ENCODE results near the gene ACVR2B. TPM values are rescaled to one million over a fixed set of nuclear protein-coding genes. Genes with fewer than 3 reads are reported as not detected.

Gene ACVR2B
- total and polyA plus RNA-seq, 4 donors, result 0.38 to 8.2 (median 2.3) TPM

DNA sequence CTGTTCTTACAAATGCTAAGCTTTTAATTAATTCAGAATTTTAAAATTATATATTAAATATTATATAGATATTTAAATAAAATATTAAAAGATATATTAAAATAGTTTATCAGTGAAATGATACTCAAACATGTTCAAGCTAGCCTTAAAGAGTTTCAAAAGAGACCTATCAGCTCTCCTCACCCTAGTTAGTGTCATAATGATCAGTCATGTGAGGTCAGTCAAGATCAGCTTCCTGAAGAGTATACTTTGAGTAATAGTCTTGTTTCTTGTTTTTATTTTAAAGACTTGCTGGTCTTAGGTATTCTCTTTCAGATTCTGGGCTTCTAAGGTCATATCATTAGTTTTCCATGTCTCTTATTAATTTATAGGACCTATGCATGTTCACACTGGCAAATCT lies 56.9 kb downstream of the ACVR2B start:
- Histone ChIP-seq H3K9me3 (ENCODE audit: control insufficient read depth, low read length) (no peaks in the 10 kb centered on the region), H3K4me1 (ENCODE audit: control insufficient read depth in 1 of 2, insufficient read depth in 2 of 2, low read length in 2 of 2) (peaks cover 0 to 2% of the 10 kb centered on the region in 2 donors), H3K27ac (ENCODE audit: low read depth in 1 of 2, low read length in 2 of 2) (no peak overlapping the region), H3K36me3 (ENCODE audit: control insufficient read depth in 1 of 2, insufficient read depth in 2 of 2, low read length in 1 of 2) (peaks cover 0 to 2% of the 10 kb centered on the region in 2 donors), H3K4me3 (ENCODE audit: low read length in 2 of 2) (no peak overlapping the region), H3K27me3 (ENCODE audit: control insufficient read depth in 1 of 2, insufficient read depth in 2 of 2, low read length in 1 of 2) (no peaks in the 10 kb centered on the region)
- intact Hi-C loops (cut with DNase I), result loop anchor here in 1 of 2 donors (10.0 kb wide), 1 partner anchor 494 kb away; no protein-coding TSS in a partner anchor
- no peak for ATAC-seq (ENCODE audit: low FRiP score)
- no peak for DNase-seq

GRCh38 chr3:38511546-38511945 lies 57.9 kb downstream of the ACVR2B start:
- H3K36me3 ChIP-seq (ENCODE audit: control insufficient read depth in 1 of 2, insufficient read depth in 2 of 2, low read length in 1 of 2), result peaks cover 0 to 2% of the 10 kb centered on the region in 2 donors
- intact Hi-C loops (cut with DNase I), result loop anchor here in 1 of 2 donors (10.0 kb wide), 1 partner anchor 493 kb away; no protein-coding TSS in a partner anchor
- peaks cover 0 to 2% of the 10 kb centered on the region in 2 donors for H3K4me1 ChIP-seq (ENCODE audit: control insufficient read depth in 1 of 2, insufficient read depth in 2 of 2, low read length in 2 of 2)
- no peak overlapping the region for H3K27ac ChIP-seq (ENCODE audit: low read depth in 1 of 2, low read length in 2 of 2)
- DNase-seq (no peak), ATAC-seq (ENCODE audit: low FRiP score) (no peak)
- H3K27me3 ChIP-seq (ENCODE audit: control insufficient read depth in 1 of 2, insufficient read depth in 2 of 2, low read length in 1 of 2), result no peaks in the 10 kb centered on the region
- no peaks in the 10 kb centered on the region for H3K9me3 ChIP-seq (ENCODE audit: control insufficient read depth, low read length)
- no peak overlapping the region for H3K4me3 ChIP-seq (ENCODE audit: low read length in 2 of 2)
- WGBS, 2 donors, result 64 to 65% methylated on average over 3 of the region's 3 CpGs

GRCh38 chr3:38515367-38515766 lies 61.7 kb downstream of the ACVR2B start:
- DNase-seq, result no peak
- Histone ChIP-seq H3K27ac (ENCODE audit: low read depth in 1 of 2, low read length in 2 of 2) (no peak overlapping the region), H3K27me3 (ENCODE audit: control insufficient read depth in 1 of 2, insufficient read depth in 2 of 2, low read length in 1 of 2) (no peaks in the 10 kb centered on the region), H3K9me3 (ENCODE audit: control insufficient read depth, low read length) (no peaks in the 10 kb centered on the region), H3K4me1 (ENCODE audit: control insufficient read depth in 1 of 2, insufficient read depth in 2 of 2, low read length in 2 of 2) (no peaks in the 10 kb centered on the region), H3K4me3 (ENCODE audit: low read length in 2 of 2) (no peak overlapping the region), H3K36me3 (ENCODE audit: control insufficient read depth in 1 of 2, insufficient read depth in 2 of 2, low read length in 1 of 2) (peaks cover 0 to 2% of the 10 kb centered on the region in 2 donors)
- 91 to 93% methylated on average over 7 of the region's 7 CpGs for WGBS, 2 donors
- ATAC-seq (ENCODE audit: low FRiP score), result no peak
- intact Hi-C loops (cut with DNase I), result loop anchor here in 1 of 2 donors (10.0 kb wide), 1 partner anchor 489 kb away; no protein-coding TSS in a partner anchor

DNA sequence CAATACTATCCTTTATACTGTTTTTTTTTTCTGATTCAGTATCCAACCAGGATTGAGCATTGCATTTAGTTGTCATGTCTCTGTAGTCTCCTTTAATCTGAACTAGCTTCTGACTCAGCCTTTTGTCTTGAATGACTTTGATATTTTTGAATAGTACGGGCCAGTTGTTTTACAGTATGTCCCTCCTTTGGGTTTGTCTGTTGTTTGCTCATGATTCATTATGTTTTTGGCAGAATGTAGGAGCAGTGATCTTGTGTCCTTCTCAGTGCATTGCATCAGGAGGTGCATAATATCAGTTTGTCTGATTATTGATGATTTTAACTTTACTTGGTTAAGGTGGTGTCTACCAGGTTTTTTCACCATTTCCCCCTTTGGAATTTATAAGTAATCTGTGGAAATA lies 63.0 kb downstream of the ACVR2B start:
- 2 to 94% methylated on average over 1 of the region's 1 CpG for WGBS, 2 donors
- Histone ChIP-seq H3K4me1 (ENCODE audit: control insufficient read depth in 1 of 2, insufficient read depth in 2 of 2, low read length in 2 of 2) (no peaks in the 10 kb centered on the region), H3K27ac (ENCODE audit: low read depth in 1 of 2, low read length in 2 of 2) (no peak overlapping the region), H3K9me3 (ENCODE audit: control insufficient read depth, low read length) (no peaks in the 10 kb centered on the region), H3K27me3 (ENCODE audit: control insufficient read depth in 1 of 2, insufficient read depth in 2 of 2, low read length in 1 of 2) (no peaks in the 10 kb centered on the region), H3K4me3 (ENCODE audit: low read length in 2 of 2) (no peak overlapping the region), H3K36me3 (ENCODE audit: control insufficient read depth in 1 of 2, insufficient read depth in 2 of 2, low read length in 1 of 2) (peaks cover 0 to 2% of the 10 kb centered on the region in 2 donors)
- ATAC-seq (ENCODE audit: low FRiP score) (no peak), DNase-seq (no peak)
- intact Hi-C loops (cut with DNase I), result loop anchor here in 1 of 2 donors (10.0 kb wide), 1 partner anchor 488 kb away; no protein-coding TSS in a partner anchor

GRCh38 chr3:38519000-38519399 lies 65.3 kb downstream of the ACVR2B start:
- intact Hi-C loops (cut with DNase I), result loop anchor here in 1 of 2 donors (10.0 kb wide), 1 partner anchor 486 kb away; no protein-coding TSS in a partner anchor
- Histone ChIP-seq H3K4me1 (ENCODE audit: control insufficient read depth in 1 of 2, insufficient read depth in 2 of 2, low read length in 2 of 2) (no peaks in the 10 kb centered on the region), H3K9me3 (ENCODE audit: control insufficient read depth, low read length) (no peaks in the 10 kb centered on the region), H3K27ac (ENCODE audit: low read depth in 1 of 2, low read length in 2 of 2) (no peak overlapping the region), H3K36me3 (ENCODE audit: control insufficient read depth in 1 of 2, insufficient read depth in 2 of 2, low read length in 1 of 2) (peaks cover 0 to 2% of the 10 kb centered on the region in 2 donors), H3K4me3 (ENCODE audit: low read length in 2 of 2) (no peak overlapping the region), H3K27me3 (ENCODE audit: control insufficient read depth in 1 of 2, insufficient read depth in 2 of 2, low read length in 1 of 2) (no peaks in the 10 kb centered on the region)
- DNase-seq, result no peak
- ATAC-seq (ENCODE audit: low FRiP score), result no peak
- 78 to 79% methylated on average over 1 of the region's 1 CpG for WGBS, 2 donors

GRCh38 chr3:38519651-38520050 lies 66.0 kb downstream of the ACVR2B start:
- Histone ChIP-seq H3K36me3 (ENCODE audit: control insufficient read depth in 1 of 2, insufficient read depth in 2 of 2, low read length in 1 of 2) (peaks cover 2 to 8% of the 10 kb centered on the region in 2 donors), H3K9me3 (ENCODE audit: control insufficient read depth, low read length) (no peaks in the 10 kb centered on the region), H3K4me1 (ENCODE audit: control insufficient read depth in 1 of 2, insufficient read depth in 2 of 2, low read length in 2 of 2) (no peaks in the 10 kb centered on the region), H3K4me3 (ENCODE audit: low read length in 2 of 2) (no peak overlapping the region), H3K27ac (ENCODE audit: low read depth in 1 of 2, low read length in 2 of 2) (no peak overlapping the region), H3K27me3 (ENCODE audit: control insufficient read depth in 1 of 2, insufficient read depth in 2 of 2, low read length in 1 of 2) (no peaks in the 10 kb centered on the region)
- WGBS, 2 donors, result 56 to 58% methylated on average over 5 of the region's 5 CpGs
- DNase-seq (no peak), ATAC-seq (ENCODE audit: low FRiP score) (no peak)
- intact Hi-C loops (cut with DNase I), result loop anchor here (2.0 to 10.0 kb wide), 5 partner anchors 133 to 485 kb away; no protein-coding TSS in a partner anchor

- Histone ChIP-seq H3K36me3 (ENCODE audit: control insufficient read depth in 1 of 2, insufficient read depth in 2 of 2, low read length in 1 of 2) (peaks cover 2 to 8% of the 10 kb centered on the region in 2 donors), H3K4me1 (ENCODE audit: control insufficient read depth in 1 of 2, insufficient read depth in 2 of 2, low read length in 2 of 2) (no peaks in the 10 kb centered on the region), H3K9me3 (ENCODE audit: control insufficient read depth, low read length) (no peaks in the 10 kb centered on the region), H3K4me3 (ENCODE audit: low read length in 2 of 2) (no peak overlapping the region), H3K27me3 (ENCODE audit: control insufficient read depth in 1 of 2, insufficient read depth in 2 of 2, low read length in 1 of 2) (no peaks in the 10 kb centered on the region), H3K27ac (ENCODE audit: low read depth in 1 of 2, low read length in 2 of 2) (no peak overlapping the region)
- 2 to 5% methylated on average over 5 of the region's 5 CpGs for WGBS, 2 donors
- intact Hi-C loops (cut with DNase I), result loop anchor here (2.0 to 10.0 kb wide), 5 partner anchors 131 to 483 kb away; no protein-coding TSS in a partner anchor
- ATAC-seq (ENCODE audit: low FRiP score) (peak; percentile 78), DNase-seq (peak in 1 of 2 donors; percentile 54)
These were observed 67.8 kb downstream of the ACVR2B start for GRCh38 chr3:38521391-38521987.

GRCh38 chr3:38522002-38522401 lies 68.3 kb downstream of the ACVR2B start:
- H3K27me3 ChIP-seq (ENCODE audit: control insufficient read depth in 1 of 2, insufficient read depth in 2 of 2, low read length in 1 of 2), result no peaks in the 10 kb centered on the region
- DNase-seq (no peak), ATAC-seq (ENCODE audit: low FRiP score) (no peak)
- intact Hi-C loops (cut with DNase I), result loop anchor here (5.0 to 10.0 kb wide), 4 partner anchors 130 to 483 kb away; no protein-coding TSS in a partner anchor
- H3K4me1 ChIP-seq (ENCODE audit: control insufficient read depth in 1 of 2, insufficient read depth in 2 of 2, low read length in 2 of 2), result no peaks in the 10 kb centered on the region
- no peaks in the 10 kb centered on the region for H3K9me3 ChIP-seq (ENCODE audit: control insufficient read depth, low read length)
- no peak overlapping the region for H3K27ac ChIP-seq (ENCODE audit: low read depth in 1 of 2, low read length in 2 of 2)
- H3K4me3 ChIP-seq (ENCODE audit: low read length in 2 of 2), result no peak overlapping the region
- peaks cover 2 to 8% of the 10 kb centered on the region in 2 donors for H3K36me3 ChIP-seq (ENCODE audit: control insufficient read depth in 1 of 2, insufficient read depth in 2 of 2, low read length in 1 of 2)
- 89 to 93% methylated on average over 6 of the region's 6 CpGs for WGBS, 2 donors

Measured in aorta (tissue), 5 donors.